ENCODE results near the gene KIF9. TPM values are rescaled to one million over a fixed set of nuclear protein-coding genes. Genes with fewer than 3 reads are reported as not detected.
A peak's percentile ranks its signal among the peaks of the same experiment; 100 is the strongest.

Gene KIF9
- total RNA-seq, 4 donors from 2014 or later, result 3.7 to 9.4 (median 4.9) TPM; not detected in 1

DNA sequence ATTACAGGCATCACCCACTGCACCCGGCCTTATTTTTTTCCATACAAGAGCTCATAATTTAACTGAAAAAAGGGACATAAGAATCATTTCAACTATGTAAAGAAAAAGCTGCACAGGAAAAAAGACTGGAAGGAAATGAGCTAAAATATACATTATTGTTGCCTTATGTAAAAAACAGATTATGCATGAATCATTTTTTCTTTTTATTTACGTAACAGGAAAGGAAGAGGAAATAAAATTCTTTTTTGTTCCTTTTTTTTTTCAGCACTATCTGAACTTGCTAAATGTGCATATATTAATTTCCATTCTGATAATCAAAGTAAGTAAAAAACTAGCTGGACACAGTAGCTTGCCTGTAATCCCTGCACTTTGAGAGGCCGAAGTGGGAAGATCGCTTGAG, 12.1 kb downstream of the KIF9 start:
- DNase-seq, result no peak
- H3K9me3 ChIP-seq, result no peaks in the 10 kb centered on the region
- H3K4me1 ChIP-seq, result peaks cover 0 to 5% (median 0%) of the 10 kb centered on the region in 4 donors
- in situ Hi-C loops (cut with MboI; ENCODE audit: low pct_ligation_motif_present in 1 of 4, low pct_unique_long_range_greater_than_20kb in 1 of 4, low sequenced_read_pairs in 3 of 4) (no loop called here), intact Hi-C loops (cut with DNase I; ENCODE audit: low total_unique reads) (no loop called here)
- H3K27me3 ChIP-seq, result no peaks in the 10 kb centered on the region
- no peak overlapping the region for H3K27ac ChIP-seq
- H3K4me3 ChIP-seq, result no peak overlapping the region
- H3K36me3 ChIP-seq, result no peaks in the 10 kb centered on the region
- WGBS, 2 donors (ENCODE audit: low coverage in 1 of 2), result 93 to 97% methylated on average over 4 of the region's 4 CpGs
- TF ChIP-seq EP300 (IDR thresholded peaks at IDR 0.05; ENCODE audit: low read depth), result no peak
- no peak for TF ChIP-seq POLR2AphosphoS5 (IDR thresholded peaks at IDR 0.05)
- TF ChIP-seq, protein P1, sequence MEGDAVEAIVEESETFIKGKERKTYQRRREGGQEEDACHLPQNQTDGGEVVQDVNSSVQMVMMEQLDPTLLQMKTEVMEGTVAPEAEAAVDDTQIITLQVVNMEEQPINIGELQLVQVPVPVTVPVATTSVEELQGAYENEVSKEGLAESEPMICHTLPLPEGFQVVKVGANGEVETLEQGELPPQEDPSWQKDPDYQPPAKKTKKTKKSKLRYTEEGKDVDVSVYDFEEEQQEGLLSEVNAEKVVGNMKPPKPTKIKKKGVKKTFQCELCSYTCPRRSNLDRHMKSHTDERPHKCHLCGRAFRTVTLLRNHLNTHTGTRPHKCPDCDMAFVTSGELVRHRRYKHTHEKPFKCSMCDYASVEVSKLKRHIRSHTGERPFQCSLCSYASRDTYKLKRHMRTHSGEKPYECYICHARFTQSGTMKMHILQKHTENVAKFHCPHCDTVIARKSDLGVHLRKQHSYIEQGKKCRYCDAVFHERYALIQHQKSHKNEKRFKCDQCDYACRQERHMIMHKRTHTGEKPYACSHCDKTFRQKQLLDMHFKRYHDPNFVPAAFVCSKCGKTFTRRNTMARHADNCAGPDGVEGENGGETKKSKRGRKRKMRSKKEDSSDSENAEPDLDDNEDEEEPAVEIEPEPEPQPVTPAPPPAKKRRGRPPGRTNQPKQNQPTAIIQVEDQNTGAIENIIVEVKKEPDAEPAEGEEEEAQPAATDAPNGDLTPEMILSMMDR (IDR thresholded peaks at IDR 0.05), result no peak
- TF ChIP-seq POLR2A (IDR thresholded peaks at IDR 0.05), result no peak

DNA sequence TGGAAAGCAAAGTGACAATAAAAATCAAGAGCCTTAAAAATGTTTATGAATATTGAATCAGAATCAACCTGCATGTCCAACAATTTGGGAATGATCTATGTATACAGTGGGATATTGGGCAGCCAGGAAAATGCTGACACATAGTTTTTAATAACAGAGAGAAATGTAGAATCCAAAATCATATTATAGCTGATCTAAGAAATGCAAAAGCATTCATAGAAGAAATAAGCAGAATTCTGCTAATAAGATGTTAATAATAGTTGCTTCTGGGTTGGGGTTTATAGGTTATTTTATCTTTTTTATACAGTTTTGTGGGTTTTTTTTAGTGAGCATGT, 15.1 kb downstream of the KIF9 start:
- in situ Hi-C loops (cut with MboI; ENCODE audit: low pct_ligation_motif_present in 1 of 4, low pct_unique_long_range_greater_than_20kb in 1 of 4, low sequenced_read_pairs in 3 of 4) (no loop called here), intact Hi-C loops (cut with DNase I; ENCODE audit: low total_unique reads) (no loop called here)
- H3K9me3 ChIP-seq, result no peaks in the 10 kb centered on the region
- no peak overlapping the region for H3K27ac ChIP-seq
- DNase-seq, result no peak
- no peaks in the 10 kb centered on the region for H3K27me3 ChIP-seq
- H3K4me1 ChIP-seq, result peaks cover 0 to 5% (median 0%) of the 10 kb centered on the region in 4 donors
- no peaks in the 10 kb centered on the region for H3K36me3 ChIP-seq
- no peak for TF ChIP-seq POLR2A (IDR thresholded peaks at IDR 0.05)
- no peak for TF ChIP-seq POLR2AphosphoS5 (IDR thresholded peaks at IDR 0.05)
- TF ChIP-seq, protein P1 (IDR thresholded peaks at IDR 0.05), result no peak
- TF ChIP-seq EP300 (IDR thresholded peaks at IDR 0.05; ENCODE audit: low read depth), result no peak
- no peak overlapping the region for H3K4me3 ChIP-seq

DNA sequence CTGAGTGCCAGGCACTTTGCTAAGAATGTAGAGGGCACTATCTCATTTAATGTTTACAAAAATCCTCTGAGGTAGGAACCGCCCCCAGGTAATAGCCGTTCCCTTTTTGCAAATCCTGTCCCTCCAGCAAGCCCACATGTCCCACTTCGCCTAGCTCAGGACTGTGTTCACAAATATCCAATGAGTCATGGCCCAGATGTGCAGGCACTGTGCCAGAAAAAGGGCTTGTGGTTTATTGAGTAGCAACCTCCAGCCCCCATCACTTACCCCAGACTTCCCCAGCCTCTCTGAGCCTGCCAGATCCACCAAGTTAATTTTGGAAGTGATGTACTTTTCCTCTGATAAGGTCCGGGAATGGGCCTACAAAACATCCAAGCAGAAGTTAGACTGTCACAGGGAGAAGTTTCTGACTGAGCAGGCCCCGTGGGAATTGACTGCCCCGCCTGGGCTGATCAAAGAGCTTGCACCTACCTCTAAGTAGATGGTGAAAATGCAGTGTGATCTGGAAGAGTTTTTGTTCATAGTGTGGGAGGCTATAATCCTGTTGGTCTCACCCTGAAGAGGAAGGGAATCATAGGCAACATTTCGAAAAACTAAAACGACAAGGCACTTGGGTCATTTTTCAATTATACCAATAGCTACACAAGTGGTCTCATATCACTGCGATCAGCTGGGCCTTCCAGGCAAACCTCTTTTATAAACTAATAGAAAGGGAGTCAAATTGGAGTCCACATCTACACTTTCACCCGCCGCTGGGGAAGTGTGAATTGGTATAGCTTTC, 15.7 kb downstream of the KIF9 start:
- WGBS, 2 donors (ENCODE audit: low coverage in 1 of 2), result 65 to 70% methylated on average over 7 to 11 of the region's 11 CpGs
- no peak for TF ChIP-seq POLR2A (IDR thresholded peaks at IDR 0.05)
- TF ChIP-seq POLR2AphosphoS5 (IDR thresholded peaks at IDR 0.05), result no peak
- no peak for TF ChIP-seq EP300 (IDR thresholded peaks at IDR 0.05; ENCODE audit: low read depth)
- TF ChIP-seq, protein P1 (IDR thresholded peaks at IDR 0.05), result no peak
- intact Hi-C loops (cut with DNase I; ENCODE audit: low total_unique reads) (no loop called here), in situ Hi-C loops (cut with MboI; ENCODE audit: low pct_ligation_motif_present in 1 of 4, low pct_unique_long_range_greater_than_20kb in 1 of 4, low sequenced_read_pairs in 3 of 4) (no loop called here)
- Histone ChIP-seq H3K36me3 (no peaks in the 10 kb centered on the region), H3K4me1 (peaks cover 0 to 5% (median 0%) of the 10 kb centered on the region in 4 donors), H3K4me3 (no peak overlapping the region), H3K27ac (no peak overlapping the region), H3K9me3 (no peaks in the 10 kb centered on the region), H3K27me3 (no peaks in the 10 kb centered on the region)
- peak; percentile 63 for DNase-seq

DNA sequence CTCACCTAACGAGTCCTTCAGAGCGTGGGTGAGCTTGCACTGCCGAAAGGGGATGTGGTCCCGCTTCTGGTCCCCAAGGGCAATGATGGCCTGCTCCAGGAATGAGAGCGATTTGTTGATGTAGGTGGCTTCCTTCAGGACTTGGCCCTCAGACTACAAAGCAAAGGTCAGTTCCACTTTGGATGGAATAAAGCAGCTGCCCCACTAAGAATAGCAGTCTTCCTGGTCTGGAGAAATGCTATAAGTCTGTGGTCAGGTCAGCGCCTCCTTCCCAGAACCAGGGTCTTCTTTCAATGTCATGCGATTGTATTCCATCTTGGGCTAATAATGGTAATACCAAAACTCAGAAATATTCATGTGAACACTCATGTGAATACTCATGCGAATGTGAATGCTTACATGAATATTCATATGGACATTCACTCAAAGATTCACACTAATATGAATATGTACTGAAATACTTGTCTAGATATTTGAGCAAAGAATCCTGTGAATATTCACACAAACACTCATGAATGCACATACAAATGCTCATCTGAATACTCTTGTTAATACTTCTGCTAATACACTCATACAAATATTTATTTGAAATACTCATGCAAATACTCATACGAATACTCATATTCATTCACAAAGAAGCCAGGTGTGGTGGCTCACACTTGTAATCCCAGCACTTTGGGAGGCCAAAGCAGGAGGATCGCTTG, 16.7 kb downstream of the KIF9 start:
- no peak for TF ChIP-seq POLR2AphosphoS5 (IDR thresholded peaks at IDR 0.05)
- TF ChIP-seq, protein P1 (IDR thresholded peaks at IDR 0.05), result no peak
- no peak for TF ChIP-seq POLR2A (IDR thresholded peaks at IDR 0.05)
- no peak for TF ChIP-seq EP300 (IDR thresholded peaks at IDR 0.05; ENCODE audit: low read depth)
- no peak for DNase-seq
- WGBS, 2 donors (ENCODE audit: low coverage in 1 of 2), result 87 to 100% methylated on average over 4 to 10 of the region's 10 CpGs

More for the DNA sequence above, 16.7 kb downstream of the KIF9 start:
- no peaks in the 10 kb centered on the region for H3K9me3 ChIP-seq
- in situ Hi-C loops (cut with MboI; ENCODE audit: low pct_ligation_motif_present in 1 of 4, low pct_unique_long_range_greater_than_20kb in 1 of 4, low sequenced_read_pairs in 3 of 4), result no loop called here
- intact Hi-C loops (cut with DNase I; ENCODE audit: low total_unique reads), result no loop called here
- no peak overlapping the region for H3K4me3 ChIP-seq
- H3K36me3 ChIP-seq, result no peaks in the 10 kb centered on the region
- peaks cover 0 to 5% (median 0%) of the 10 kb centered on the region in 4 donors for H3K4me1 ChIP-seq
- H3K27ac ChIP-seq, result no peak overlapping the region
- no peaks in the 10 kb centered on the region for H3K27me3 ChIP-seq
